ENCODE measurements around the gene HOXB13. TPM values are rescaled to one million over a fixed set of nuclear protein-coding genes. Genes with fewer than 3 reads are reported as not detected.
A peak's percentile ranks its signal among the peaks of the same experiment; 100 is the strongest.

HOXB13 gene
- total and polyA plus RNA-seq, 2 experiments from 2014 or later = not detected

GRCh38 chr17:48755356-48755755, 26.8 kb upstream of the HOXB13 start:
- peaks cover 11% of the 10 kb centered on the region for H3K4me1 Mint-ChIP-seq
- H3K27ac Mint-ChIP-seq = no peak overlapping the region
- Histone ChIP-seq H3F3A (replicated peaks; ENCODE audit: low read depth) (peaks cover 20% of the 10 kb centered on the region; the same call in 1 of the 2 replicates), H3K4me1 (ENCODE audit: insufficient read depth) (peaks cover 22% of the 10 kb centered on the region; the same call in 1 of the 2 replicates), H3K36me3 (ENCODE audit: insufficient read depth) (no peaks in the 10 kb centered on the region), H3K27me3 (ENCODE audit: insufficient read depth) (peaks cover 100% of the 10 kb centered on the region), H2AFZ (no peak overlapping the region), H3K4me2 (peak overlapping the region; percentile 71), H4K20me1 (replicated peaks; ENCODE audit: insufficient read depth) (peaks cover 31% of the 10 kb centered on the region), H3K79me2 (replicated peaks; ENCODE audit: insufficient read depth) (no peaks in the 10 kb centered on the region), H3K4me3 (peak overlapping the region; percentile 44), H3K9me2 (ENCODE audit: insufficient read depth) (no peaks in the 10 kb centered on the region), H3K27ac (ENCODE audit: low read depth) (no peak overlapping the region)
- ATAC-seq (no peak), DNase-seq (ENCODE audit: low spot score) (no peak)
- peaks cover 94% of the 10 kb centered on the region for H3K27me3 Mint-ChIP-seq (ENCODE audit: insufficient read depth, low read depth, poor library complexity)
- H3K36me3 Mint-ChIP-seq (ENCODE audit: low read depth) = no peaks in the 10 kb centered on the region
- peak; percentile 19 for TF ChIP-seq EZH2 (IDR thresholded peaks at IDR 0.05; ENCODE audit: low read depth, unreplicated experiment)
- TF ChIP-seq CREB1 (CRISPR knock-in tag; IDR thresholded peaks at IDR 0.05; ENCODE audit: low read depth) = no peak
- TF ChIP-seq STAT1 (IDR thresholded peaks at IDR 0.05; ENCODE audit: unreplicated experiment) = no peak
- H3K4me3 Mint-ChIP-seq = peak overlapping the region; percentile 52
- 0 out of 3 replicates have a peak, but pooled peaks cover 5% of the 10 kb centered on the region for H3K9me3 Mint-ChIP-seq

- 0 out of 2 replicates have a peak overlapping the region, but pooled peaks have one; percentile 28 for H2AFZ ChIP-seq
- DNase-seq (ENCODE audit: low spot score) = peak; percentile 83
- Mint-ChIP-seq H3K36me3 (ENCODE audit: low read depth) (no peaks in the 10 kb centered on the region), H3K27me3 (ENCODE audit: insufficient read depth, low read depth, poor library complexity) (peaks cover 97% of the 10 kb centered on the region), H3K27ac (no peak overlapping the region), H3K4me3 (peak overlapping the region; percentile 52), H3K9me3 (0 out of 3 replicates have a peak, but pooled peaks cover 5% of the 10 kb centered on the region), H3K4me1 (peaks cover 11% of the 10 kb centered on the region)
- no peaks in the 10 kb centered on the region for H3K9me2 ChIP-seq (ENCODE audit: insufficient read depth)
- H3K27ac ChIP-seq (ENCODE audit: low read depth) = no peak overlapping the region
- H3K36me3 ChIP-seq (ENCODE audit: insufficient read depth) = no peaks in the 10 kb centered on the region
- peaks cover 34% of the 10 kb centered on the region for H4K20me1 ChIP-seq (replicated peaks; ENCODE audit: insufficient read depth)
- H3F3A ChIP-seq (replicated peaks; ENCODE audit: low read depth) = peaks cover 23% of the 10 kb centered on the region; the same call in 1 of the 2 replicates
- H3K4me1 ChIP-seq (ENCODE audit: insufficient read depth) = peaks cover 25% of the 10 kb centered on the region; the same call in 1 of the 2 replicates
- peak overlapping the region; percentile 44 for H3K4me3 ChIP-seq
- H3K79me2 ChIP-seq (replicated peaks; ENCODE audit: insufficient read depth) = no peaks in the 10 kb centered on the region
- H3K27me3 ChIP-seq (ENCODE audit: insufficient read depth) = peaks cover 100% of the 10 kb centered on the region
- ATAC-seq = peak; percentile 78
- peak overlapping the region; percentile 71 for H3K4me2 ChIP-seq
- TF ChIP-seq, protein P1, sequence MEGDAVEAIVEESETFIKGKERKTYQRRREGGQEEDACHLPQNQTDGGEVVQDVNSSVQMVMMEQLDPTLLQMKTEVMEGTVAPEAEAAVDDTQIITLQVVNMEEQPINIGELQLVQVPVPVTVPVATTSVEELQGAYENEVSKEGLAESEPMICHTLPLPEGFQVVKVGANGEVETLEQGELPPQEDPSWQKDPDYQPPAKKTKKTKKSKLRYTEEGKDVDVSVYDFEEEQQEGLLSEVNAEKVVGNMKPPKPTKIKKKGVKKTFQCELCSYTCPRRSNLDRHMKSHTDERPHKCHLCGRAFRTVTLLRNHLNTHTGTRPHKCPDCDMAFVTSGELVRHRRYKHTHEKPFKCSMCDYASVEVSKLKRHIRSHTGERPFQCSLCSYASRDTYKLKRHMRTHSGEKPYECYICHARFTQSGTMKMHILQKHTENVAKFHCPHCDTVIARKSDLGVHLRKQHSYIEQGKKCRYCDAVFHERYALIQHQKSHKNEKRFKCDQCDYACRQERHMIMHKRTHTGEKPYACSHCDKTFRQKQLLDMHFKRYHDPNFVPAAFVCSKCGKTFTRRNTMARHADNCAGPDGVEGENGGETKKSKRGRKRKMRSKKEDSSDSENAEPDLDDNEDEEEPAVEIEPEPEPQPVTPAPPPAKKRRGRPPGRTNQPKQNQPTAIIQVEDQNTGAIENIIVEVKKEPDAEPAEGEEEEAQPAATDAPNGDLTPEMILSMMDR (conservative IDR thresholded peaks at IDR 0.05; ENCODE audit: low read depth in 2 of 2) = no peak
- peak; percentile 52 for TF ChIP-seq EZH2phosphoT487 (IDR thresholded peaks at IDR 0.05; ENCODE audit: unreplicated experiment)
- TF ChIP-seq ETS1 (IDR thresholded peaks at IDR 0.05) = no peak
- no peak for TF ChIP-seq ZNF114 (CRISPR knock-in tag; IDR thresholded peaks at IDR 0.05)
- no peak for TF ChIP-seq STAT1 (IDR thresholded peaks at IDR 0.05; ENCODE audit: unreplicated experiment)
- no peak for TF ChIP-seq ZNF331 (CRISPR knock-in tag; IDR thresholded peaks at IDR 0.05; ENCODE audit: low read depth)
- 0 out of 2 replicates have a peak, but pooled peaks have one; percentile 9 for TF ChIP-seq CREB1 (CRISPR knock-in tag; IDR thresholded peaks at IDR 0.05; ENCODE audit: low read depth)
- no peak for TF ChIP-seq REST (IDR thresholded peaks at IDR 0.05; ENCODE audit: unreplicated experiment)
- no peak for TF ChIP-seq NANOG (IDR thresholded peaks at IDR 0.05; ENCODE audit: borderline replicate concordance)
- TF ChIP-seq POLR2AphosphoS5 (IDR thresholded peaks at IDR 0.05; ENCODE audit: low read depth) = no peak
- no peak for TF ChIP-seq JUNB (IDR thresholded peaks at IDR 0.05; ENCODE audit: unreplicated experiment)
Observed at GRCh38 chr17:48754500-48755261, 26.1 kb upstream of the HOXB13 start.

Data from GM23338 (cell line).